RPMI7951 (cell line): ENCODE results near the gene ANKRD18B. TPM values are rescaled to one million over a fixed set of nuclear protein-coding genes. Genes with fewer than 3 reads are reported as not detected.
"Not testable (repeated sequence)": the region's sequence is repeated elsewhere in the genome, so short reads cannot be mapped to it uniquely, and the experiment has no call there.

Source experiments
- DNase-seq: peaks from one replicate; pipeline ENCODE4 v3.0.0-alpha.2; 2012; ENCODE audit warnings: low read depth
- total RNA-seq: library from RNA; depleted of rRNA; stranded (reverse); fragments of >200 nt; shearing (Covaris generic); gene quantifications from 2 replicates; pipeline ENCODE4 v1.2.3, GENCODE V29; 2014

Gene ANKRD18B
- total RNA-seq, 1 experiment from 2014 or later: not detected

GRCh38 chr9:33533958-33534357 is 9.9 kb downstream of the ANKRD18B start:
- not testable (repeated sequence) for DNase-seq

DNA sequence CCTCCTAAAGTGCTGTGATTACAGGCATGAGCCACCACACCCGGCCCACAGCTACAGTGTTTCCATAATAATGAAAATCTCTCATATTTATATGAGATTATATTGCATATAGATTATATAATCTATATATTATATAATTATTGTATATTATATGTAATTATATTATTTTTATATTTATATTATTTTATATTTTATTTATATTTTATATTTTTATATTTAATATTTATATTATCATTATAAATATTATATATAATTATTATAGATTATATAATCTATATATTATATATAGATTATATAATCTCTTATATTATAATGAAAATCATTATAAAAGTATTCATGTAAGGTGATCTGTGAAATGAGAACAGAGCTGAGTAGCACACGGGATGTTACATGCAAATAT is 11.5 kb downstream of the ANKRD18B start:
- no peak for DNase-seq

- DNase-seq: not testable (repeated sequence)
Measured at GRCh38 chr9:33543463-33543862, 19.4 kb downstream of the ANKRD18B start.

- DNase-seq: not testable (repeated sequence)
Measured at GRCh38 chr9:33545715-33546114, 21.7 kb downstream of the ANKRD18B start.

DNA sequence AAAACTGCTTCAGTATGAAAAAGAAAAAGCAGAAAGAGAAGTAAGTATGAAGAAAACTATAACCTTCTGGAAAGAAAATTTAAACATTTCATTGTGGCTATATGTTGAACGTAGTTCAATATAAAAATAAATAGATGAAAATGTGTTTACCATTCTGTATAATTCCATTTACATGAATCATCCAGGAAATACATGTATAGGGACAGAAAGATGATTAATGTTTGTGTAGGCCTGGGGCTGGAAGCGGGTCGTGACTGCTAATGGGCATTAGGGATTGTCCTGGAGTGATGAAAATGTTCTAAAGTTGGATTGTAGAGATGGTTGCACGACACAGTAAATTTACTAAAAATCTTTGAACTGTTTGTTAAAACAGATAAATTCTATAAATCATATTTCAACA is 24.8 kb downstream of the ANKRD18B start:
- DNase-seq: not testable (repeated sequence)

GRCh38 chr9:33549418-33549817 is 25.4 kb downstream of the ANKRD18B start:
- DNase-seq: not testable (repeated sequence)

- not testable (repeated sequence) for DNase-seq
Measured at GRCh38 chr9:33551183-33551582, 27.1 kb downstream of the ANKRD18B start.

- not testable (repeated sequence) for DNase-seq
Measured at GRCh38 chr9:33552315-33552725, 28.3 kb downstream of the ANKRD18B start.

DNA sequence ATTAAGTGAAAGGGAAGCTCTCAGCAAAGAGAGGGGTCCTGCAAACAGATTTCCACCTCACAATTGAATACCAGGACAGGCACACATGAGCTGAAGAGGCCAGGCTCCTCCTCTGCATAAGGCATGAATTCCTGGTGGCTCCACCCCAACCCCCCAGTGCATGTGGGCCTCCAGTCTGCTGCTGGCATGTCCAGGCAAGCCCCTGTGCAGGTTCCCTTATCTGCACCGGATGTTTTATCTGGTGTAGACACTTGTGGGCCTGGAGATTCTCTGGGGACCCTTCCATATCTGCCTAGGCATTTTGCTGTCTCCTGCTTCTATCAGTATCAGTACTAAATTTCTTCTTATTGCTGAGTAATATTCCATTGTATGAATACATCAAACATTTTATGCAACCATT is 36.2 kb downstream of the ANKRD18B start:
- DNase-seq: not testable (repeated sequence)

GRCh38 chr9:33562196-33562595 is 38.1 kb downstream of the ANKRD18B start:
- not testable (repeated sequence) for DNase-seq

DNA sequence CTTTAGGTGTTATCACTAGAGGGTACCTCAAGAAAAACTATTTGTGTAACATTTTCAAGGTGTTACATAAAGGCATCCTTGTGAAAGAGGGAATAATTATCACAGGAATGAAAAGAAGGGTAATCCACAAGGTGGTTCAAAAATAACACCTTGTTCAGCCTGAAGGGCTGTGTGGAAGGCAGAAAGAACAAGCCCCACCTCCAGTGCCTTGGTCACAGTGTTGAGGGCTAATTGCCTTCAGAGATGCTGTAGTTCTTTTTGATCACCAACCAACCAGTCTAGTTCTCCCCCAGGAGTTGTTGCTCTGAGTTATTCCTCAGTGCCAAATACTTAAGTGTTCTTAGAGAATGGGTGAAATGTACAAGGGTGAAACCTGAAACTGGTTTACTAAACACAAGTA is 43.7 kb downstream of the ANKRD18B start:
- not testable (repeated sequence) for DNase-seq

DNA sequence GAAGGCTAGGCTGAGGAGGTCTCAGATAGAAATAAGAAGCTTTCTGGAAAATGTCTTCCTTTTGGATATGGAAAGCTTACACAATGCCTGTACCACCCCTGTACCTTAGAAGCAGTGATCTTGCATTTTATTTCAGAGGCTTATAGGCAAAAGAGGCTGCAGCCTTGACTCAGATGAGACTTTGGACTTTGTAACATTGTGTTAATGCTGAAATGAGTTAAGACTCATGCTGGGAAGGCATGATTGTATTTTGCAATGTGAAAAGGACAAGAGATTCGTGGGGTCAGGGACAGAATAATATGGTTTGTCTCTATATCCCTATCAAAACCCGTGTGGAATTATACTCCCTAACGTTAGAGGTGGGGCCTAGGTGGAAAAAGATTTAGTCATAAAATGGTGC is 53.7 kb downstream of the ANKRD18B start:
- DNase-seq: not testable (repeated sequence)

DNA sequence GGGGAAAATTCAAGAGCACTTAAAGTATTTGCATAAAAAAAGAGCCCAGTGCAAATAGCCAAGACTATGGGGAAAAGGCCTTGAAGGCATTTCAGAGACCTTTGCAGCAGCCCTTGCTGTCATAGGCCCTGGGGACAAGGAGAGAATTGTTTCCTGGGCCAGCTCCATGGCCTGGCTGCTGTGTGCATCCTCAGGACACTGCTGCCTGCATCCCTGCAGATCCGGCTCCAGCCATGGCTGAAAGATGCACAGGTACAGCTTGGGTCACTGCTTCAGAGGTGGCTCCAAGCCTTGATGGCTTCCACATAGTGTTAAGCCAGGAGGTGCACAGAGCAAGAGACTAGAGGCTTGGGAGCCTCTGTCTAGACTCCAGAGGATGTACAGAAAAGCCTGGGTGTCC is 55.9 kb downstream of the ANKRD18B start:
- not testable (repeated sequence) for DNase-seq

DNA sequence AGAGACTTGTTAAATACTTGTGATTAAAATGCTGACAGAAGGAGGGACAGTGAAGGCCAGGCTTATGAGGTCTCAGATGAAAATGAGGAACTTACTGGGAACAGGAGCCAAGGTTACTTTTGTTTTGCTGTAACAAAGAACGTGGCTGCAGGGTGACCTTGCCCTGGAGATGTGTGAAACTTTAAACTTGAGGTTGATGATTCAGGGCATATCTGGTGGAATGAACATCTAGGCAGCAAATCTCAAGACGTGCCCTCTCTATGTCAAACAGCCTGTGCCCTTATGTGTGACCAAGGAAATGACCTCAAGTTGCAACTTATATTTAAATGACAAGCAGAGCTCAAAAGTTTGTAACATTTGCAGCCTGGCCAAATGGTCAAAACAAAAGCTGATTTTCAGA is 58.6 kb downstream of the ANKRD18B start:
- not testable (repeated sequence) for DNase-seq

GRCh38 chr9:33586128-33586527 is 62.1 kb downstream of the ANKRD18B start:
- not testable (repeated sequence) for DNase-seq

- not testable (repeated sequence) for DNase-seq
Measured at GRCh38 chr9:33587799-33588198, 63.7 kb downstream of the ANKRD18B start.

DNA sequence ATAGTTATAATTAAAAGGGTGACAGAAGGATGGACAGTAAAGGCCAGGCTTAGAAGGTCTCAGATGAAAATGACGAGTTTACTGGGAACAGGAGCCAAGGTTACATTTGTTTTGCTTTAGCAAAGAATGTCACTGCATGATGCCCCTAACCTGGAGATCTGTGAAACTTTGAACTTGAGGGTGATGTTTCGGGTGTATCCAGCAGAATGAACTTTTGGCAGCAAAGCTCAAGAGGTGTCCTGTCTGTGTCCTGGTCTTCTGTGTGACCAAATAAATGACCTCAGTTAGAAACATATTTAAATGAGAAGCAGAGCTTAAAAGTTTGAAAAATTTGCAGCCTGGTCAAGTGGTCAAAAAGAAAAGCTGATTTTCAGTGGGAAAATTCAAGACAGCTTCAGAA is 64.8 kb downstream of the ANKRD18B start:
- not testable (repeated sequence) for DNase-seq

DNA sequence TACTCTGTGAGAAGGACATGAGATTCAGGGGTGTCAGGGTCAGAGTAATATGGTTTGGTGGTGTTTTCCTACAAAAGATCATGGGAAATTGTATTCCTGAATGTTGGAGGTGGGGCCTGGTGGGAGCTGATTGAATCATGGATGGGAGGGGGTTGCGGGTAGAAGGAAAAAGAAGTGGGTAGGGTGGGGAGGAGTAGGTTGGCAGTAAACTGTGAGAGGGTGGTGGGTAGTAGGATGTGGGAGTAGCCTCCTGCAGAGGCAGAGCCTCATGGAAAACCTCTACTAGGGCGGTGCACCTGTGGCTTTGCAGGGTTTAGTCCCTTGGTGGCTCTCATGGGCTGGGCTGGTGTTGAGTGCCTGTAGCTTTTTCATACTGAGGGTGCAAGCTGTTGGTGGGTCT is 66.8 kb downstream of the ANKRD18B start:
- DNase-seq: not testable (repeated sequence)

- not testable (repeated sequence) for DNase-seq
Measured at GRCh38 chr9:33596974-33597373, 72.9 kb downstream of the ANKRD18B start.

GRCh38 chr9:33597386-33597785 is 73.3 kb downstream of the ANKRD18B start:
- DNase-seq: not testable (repeated sequence)

GRCh38 chr9:33598796-33599379 is 74.8 kb downstream of the ANKRD18B start:
- not testable (repeated sequence) for DNase-seq

DNA sequence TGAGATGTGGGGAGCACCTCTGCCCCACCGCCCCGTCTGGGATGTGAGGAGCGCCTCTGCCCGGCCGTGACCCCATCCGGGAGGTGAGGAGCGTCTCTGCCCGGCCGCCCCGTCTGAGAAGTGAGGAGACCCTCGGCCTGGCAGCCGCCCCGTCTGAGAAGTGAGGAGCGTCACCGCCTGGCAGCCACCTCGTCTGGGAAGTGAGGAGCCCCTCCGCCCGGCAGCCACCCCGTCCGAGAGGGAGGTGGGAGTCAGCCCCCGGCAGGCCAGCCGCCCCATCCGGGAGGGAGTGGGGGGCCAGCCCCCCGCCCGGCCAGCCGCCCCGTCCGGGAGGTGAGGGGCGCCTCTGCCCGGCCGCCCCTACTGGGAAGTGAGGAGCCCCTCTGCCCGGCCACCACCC is 76.9 kb downstream of the ANKRD18B start:
- DNase-seq: not testable (repeated sequence)

- not testable (repeated sequence) for DNase-seq
Measured at GRCh38 chr9:33604249-33604648, 80.2 kb downstream of the ANKRD18B start.

DNA sequence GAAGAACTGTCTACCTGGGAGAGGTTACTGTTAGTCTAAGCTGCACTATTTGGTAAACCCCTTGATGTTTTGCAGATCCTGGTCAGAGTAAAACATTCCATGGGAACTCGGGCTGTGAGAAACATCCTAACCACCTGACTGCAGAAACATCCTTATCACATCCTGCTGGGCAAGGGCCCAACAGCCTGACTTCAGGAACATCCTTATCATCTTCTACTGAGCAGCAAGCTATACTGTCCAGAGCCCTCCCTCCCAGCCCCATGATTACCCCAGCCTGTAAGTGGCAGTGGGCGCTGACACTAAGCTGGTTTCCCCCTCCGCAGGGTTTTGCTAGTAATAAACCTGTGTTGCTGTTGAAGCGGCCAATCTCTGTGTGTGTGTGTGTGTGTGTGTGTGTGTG is 80.9 kb downstream of the ANKRD18B start:
- DNase-seq: not testable (repeated sequence)
